Suprapubic skin (tissue), 4 donors: ENCODE measurements around the gene FCGBP. TPM values are rescaled to one million over a fixed set of nuclear protein-coding genes. Genes with fewer than 3 reads are reported as not detected.

ENCODE experiments used
- DNase-seq, 2 donors: peaks; one replicate each; pipeline ENCODE4 v3.0.0-alpha.2; 2019; ENCODE audit warnings: low spot score in 2 of 2
- H3K27ac ChIP-seq: fragments of 200-600 bp; sonication (generic); one replicate; pipeline ENCODE4 v1.5.1; 2019
- H3K27me3 ChIP-seq: fragments of 200-600 bp; sonication (generic); one replicate; pipeline ENCODE4 v1.5.1; 2019
- H3K36me3 ChIP-seq: fragments of 200-600 bp; sonication (generic); one replicate; pipeline ENCODE4 v1.5.1; 2019
- H3K4me1 ChIP-seq: fragments of 200-600 bp; sonication (generic); one replicate; pipeline ENCODE4 v1.5.1; 2019
- H3K4me3 ChIP-seq: fragments of 200-600 bp; sonication (generic); one replicate; pipeline ENCODE4 v1.5.1; 2019; ENCODE audit warnings: mild to moderate bottlenecking
- H3K9me3 ChIP-seq: fragments of 200-600 bp; sonication (generic); one replicate; pipeline ENCODE4 v1.5.1; 2019
- EP300 ChIP-seq: sonication (generic); formaldehyde crosslinking; IDR thresholded peaks from one replicate; pipeline ENCODE4 v1.6.1; 2017; ENCODE audit warnings: antibody characterized with exemption
- POLR2A ChIP-seq, 2 donors: fragments of 450-650 bp; IDR thresholded peaks; one replicate each; pipeline ENCODE4 v1.6.1; 2017; ENCODE audit warnings: antibody characterized with exemption in 2 of 2, mild to moderate bottlenecking in 2 of 2, moderate library complexity in 2 of 2
- POLR2AphosphoS5 ChIP-seq, 3 donors: sonication (generic); formaldehyde crosslinking; IDR thresholded peaks; one replicate each; pipeline ENCODE4 v1.6.1; 2017; ENCODE audit warnings: antibody characterized with exemption in 3 of 3
- WGBS: methylation state at CpG from one replicate; pipeline ENCODE4 v1.1.5; 2018; 5-methylcytosine and 5-hydroxymethylcytosine counted together
- total RNA-seq, 4 donors: library from RNA; depleted of rRNA; stranded (reverse); fragments of >200 nt; gene quantifications; one replicate each; pipeline ENCODE4 v1.1.0, GENCODE V29; 2016
- TF ChIP-seq, protein P1 (sequence below), 2 donors: fragments of 200-600 bp in 1 of 2; fragments of 450-650 bp in 1 of 2; sonication (generic) in 1 of 2; IDR thresholded peaks; one replicate each; pipeline ENCODE4 v1.5.1; 2016 to 2019; ENCODE audit warnings: antibody characterized with exemption in 2 of 2, mild to moderate bottlenecking in 1 of 2, moderate library complexity in 1 of 2

Gene FCGBP
- total RNA-seq, 4 donors from 2014 or later = 114 to 314 (median 246) TPM

DNA sequence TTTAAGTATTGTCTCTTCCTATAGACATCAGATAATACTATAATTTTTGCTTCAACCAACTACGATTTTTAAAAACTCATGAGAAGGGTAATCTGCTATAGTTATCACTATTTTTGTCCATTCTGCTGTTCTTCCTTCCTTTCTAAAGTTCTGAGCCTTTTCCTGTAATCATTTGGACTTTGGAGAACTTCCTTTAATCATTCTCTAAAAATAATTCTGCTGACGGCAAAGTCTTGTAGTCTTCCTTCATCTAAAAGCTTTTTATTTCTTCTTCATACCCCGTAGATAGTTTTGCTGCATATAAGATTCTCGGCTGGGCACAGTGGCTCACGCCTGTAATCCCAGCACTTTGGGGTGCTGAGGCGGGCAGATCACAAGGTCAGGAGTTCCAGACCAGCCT is 5.1 kb upstream of the FCGBP start:
- Histone ChIP-seq H3K27ac (no peak overlapping the region), H3K36me3 (no peaks in the 10 kb centered on the region), H3K4me3 (no peak overlapping the region), H3K9me3 (no peaks in the 10 kb centered on the region), H3K27me3 (peaks cover 10% of the 10 kb centered on the region), H3K4me1 (no peaks in the 10 kb centered on the region)
- no peak for DNase-seq
- TF ChIP-seq POLR2AphosphoS5 (IDR thresholded peaks at IDR 0.05) (no peak), EP300 (no peak), POLR2A (IDR thresholded peaks at IDR 0.05) (no peak)
- TF ChIP-seq, protein P1, sequence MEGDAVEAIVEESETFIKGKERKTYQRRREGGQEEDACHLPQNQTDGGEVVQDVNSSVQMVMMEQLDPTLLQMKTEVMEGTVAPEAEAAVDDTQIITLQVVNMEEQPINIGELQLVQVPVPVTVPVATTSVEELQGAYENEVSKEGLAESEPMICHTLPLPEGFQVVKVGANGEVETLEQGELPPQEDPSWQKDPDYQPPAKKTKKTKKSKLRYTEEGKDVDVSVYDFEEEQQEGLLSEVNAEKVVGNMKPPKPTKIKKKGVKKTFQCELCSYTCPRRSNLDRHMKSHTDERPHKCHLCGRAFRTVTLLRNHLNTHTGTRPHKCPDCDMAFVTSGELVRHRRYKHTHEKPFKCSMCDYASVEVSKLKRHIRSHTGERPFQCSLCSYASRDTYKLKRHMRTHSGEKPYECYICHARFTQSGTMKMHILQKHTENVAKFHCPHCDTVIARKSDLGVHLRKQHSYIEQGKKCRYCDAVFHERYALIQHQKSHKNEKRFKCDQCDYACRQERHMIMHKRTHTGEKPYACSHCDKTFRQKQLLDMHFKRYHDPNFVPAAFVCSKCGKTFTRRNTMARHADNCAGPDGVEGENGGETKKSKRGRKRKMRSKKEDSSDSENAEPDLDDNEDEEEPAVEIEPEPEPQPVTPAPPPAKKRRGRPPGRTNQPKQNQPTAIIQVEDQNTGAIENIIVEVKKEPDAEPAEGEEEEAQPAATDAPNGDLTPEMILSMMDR (IDR thresholded peaks at IDR 0.05) = no peak
- 74% methylated on average over 6 of the region's 6 CpGs for WGBS

DNA sequence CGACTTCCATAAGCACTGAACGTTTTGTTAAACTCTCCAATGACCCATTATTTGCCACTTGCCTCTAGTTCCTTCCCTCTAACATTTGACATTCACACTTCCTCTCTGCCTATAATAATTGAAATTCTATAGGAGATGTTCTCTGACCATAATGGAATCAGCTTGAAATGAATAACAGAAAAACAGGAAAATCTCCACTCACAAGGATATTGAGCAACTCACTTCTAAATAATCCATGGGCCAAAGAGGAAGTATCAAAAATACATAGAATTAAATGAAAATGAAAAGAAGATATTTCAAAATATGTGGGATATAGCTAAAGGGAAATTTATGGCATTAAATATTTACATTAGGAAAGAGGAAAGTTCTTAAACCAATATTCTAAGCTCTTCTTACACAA is 3.4 kb upstream of the FCGBP start:
- Histone ChIP-seq H3K4me3 (no peak overlapping the region), H3K4me1 (no peaks in the 10 kb centered on the region), H3K27me3 (peaks cover 10% of the 10 kb centered on the region), H3K36me3 (no peaks in the 10 kb centered on the region), H3K9me3 (no peaks in the 10 kb centered on the region), H3K27ac (no peak overlapping the region)
- DNase-seq = no peak
- WGBS = 57% methylated on average over 2 of the region's 2 CpGs
- no peak for TF ChIP-seq POLR2AphosphoS5 (IDR thresholded peaks at IDR 0.05)
- no peak for TF ChIP-seq EP300
- TF ChIP-seq, protein P1 (IDR thresholded peaks at IDR 0.05) = no peak

DNA sequence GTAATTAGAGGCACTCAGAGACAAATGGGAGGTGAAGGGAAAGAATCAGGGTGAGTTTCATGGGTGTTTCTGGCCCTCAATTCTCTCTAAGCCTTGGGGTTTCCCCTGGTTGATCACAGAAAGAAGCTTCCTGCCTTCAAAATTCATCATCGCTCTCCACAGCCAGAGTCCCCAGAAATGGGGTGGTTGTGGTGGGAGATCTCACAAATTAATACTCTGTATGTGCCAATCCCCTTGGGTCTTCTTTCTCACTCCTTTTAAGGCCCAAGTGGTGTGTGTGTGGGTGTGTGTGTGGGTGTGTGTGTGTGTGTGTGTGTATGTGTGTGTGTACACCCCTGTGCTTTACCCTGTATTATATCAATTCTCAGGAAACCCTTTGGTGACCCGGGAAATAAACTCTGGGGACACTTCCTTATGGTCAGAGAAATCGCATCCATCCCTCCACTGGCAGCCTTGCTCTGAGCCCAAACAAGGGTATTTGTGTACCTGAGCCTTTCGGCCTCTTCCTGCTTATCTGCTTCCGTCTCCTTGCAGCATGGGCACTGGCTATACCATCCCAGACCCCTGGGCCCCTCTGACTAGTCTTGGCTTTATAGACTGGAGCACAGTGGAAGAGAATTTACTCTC is 2.8 kb upstream of the FCGBP start:
- WGBS = 74% methylated on average over 5 of the region's 5 CpGs

DNA sequence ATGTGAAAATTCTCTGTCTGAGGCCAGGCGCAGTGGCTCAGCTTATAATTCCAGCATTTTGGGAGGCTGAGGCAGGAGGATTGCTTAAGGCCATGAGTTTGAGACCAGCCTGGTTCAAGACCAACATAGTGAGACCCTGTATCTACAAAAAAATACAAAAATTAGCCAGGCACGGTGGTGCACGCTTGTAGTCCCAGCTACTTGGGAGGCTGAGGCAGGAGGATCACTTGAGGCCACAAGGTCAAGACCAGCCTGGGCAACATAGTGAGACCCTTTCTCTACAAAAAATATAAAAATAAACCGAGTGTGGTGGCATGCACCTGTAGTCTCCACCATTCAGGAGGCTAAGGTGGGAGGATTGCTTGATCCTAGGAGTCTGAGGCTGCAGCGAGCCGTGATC is 2.2 kb upstream of the FCGBP start:
- TF ChIP-seq POLR2A (IDR thresholded peaks at IDR 0.05) = no peak
- no peak for TF ChIP-seq EP300
- TF ChIP-seq, protein P1 (IDR thresholded peaks at IDR 0.05) = no peak
- TF ChIP-seq POLR2AphosphoS5 (IDR thresholded peaks at IDR 0.05) = no peak
- H3K27me3 ChIP-seq = peaks cover 10% of the 10 kb centered on the region
- H3K4me3 ChIP-seq = no peak overlapping the region
- DNase-seq = no peak
- no peaks in the 10 kb centered on the region for H3K9me3 ChIP-seq
- H3K4me1 ChIP-seq = no peaks in the 10 kb centered on the region
- WGBS = 79% methylated on average over 6 of the region's 6 CpGs
- H3K36me3 ChIP-seq = no peaks in the 10 kb centered on the region
- H3K27ac ChIP-seq = no peak overlapping the region

More for the DNA sequence above, 2.8 kb upstream of the FCGBP start:
- Histone ChIP-seq H3K36me3 (no peaks in the 10 kb centered on the region), H3K4me1 (no peaks in the 10 kb centered on the region), H3K4me3 (no peak overlapping the region), H3K27ac (no peak overlapping the region), H3K9me3 (no peaks in the 10 kb centered on the region), H3K27me3 (peaks cover 10% of the 10 kb centered on the region)
- no peak for TF ChIP-seq POLR2A (IDR thresholded peaks at IDR 0.05)
- TF ChIP-seq, protein P1 (IDR thresholded peaks at IDR 0.05) = no peak
- TF ChIP-seq POLR2AphosphoS5 (IDR thresholded peaks at IDR 0.05) = no peak
- no peak for TF ChIP-seq EP300
- no peak for DNase-seq

DNA sequence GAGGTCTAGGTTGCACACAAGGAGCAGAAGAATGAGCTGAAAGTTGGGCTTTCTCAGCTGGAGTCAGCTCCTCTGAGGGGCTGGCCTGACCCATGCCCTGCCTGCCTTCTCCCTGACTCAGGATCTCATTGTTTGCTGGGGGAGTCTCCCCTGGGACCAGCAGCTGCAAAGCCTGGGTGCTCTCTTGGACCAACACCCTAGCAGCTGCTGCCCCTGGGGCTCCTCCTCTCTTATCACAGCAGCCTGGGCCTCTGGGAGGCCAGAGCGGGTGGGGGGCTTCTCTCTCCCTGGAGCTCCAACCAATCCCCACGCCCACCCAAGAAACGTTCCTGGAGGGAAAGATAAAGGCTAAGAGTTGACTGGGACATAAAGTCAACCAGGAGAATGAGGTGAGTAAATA is 1.6 kb upstream of the FCGBP start:
- Histone ChIP-seq H3K36me3 (no peaks in the 10 kb centered on the region), H3K4me1 (no peaks in the 10 kb centered on the region), H3K4me3 (no peak overlapping the region), H3K27me3 (peaks cover 10% of the 10 kb centered on the region), H3K9me3 (no peaks in the 10 kb centered on the region), H3K27ac (no peak overlapping the region)
- WGBS = 29% methylated on average over 3 of the region's 3 CpGs
- DNase-seq = no peak
- TF ChIP-seq EP300 (no peak), POLR2AphosphoS5 (IDR thresholded peaks at IDR 0.05) (no peak), POLR2A (IDR thresholded peaks at IDR 0.05) (no peak)
- TF ChIP-seq, protein P1 (IDR thresholded peaks at IDR 0.05) = no peak
